H1 (cell line): ENCODE data around the gene PDE1A. TPM values are rescaled to one million over a fixed set of nuclear protein-coding genes. Genes with fewer than 3 reads are reported as not detected.

Experiments used
- BCL11A ChIP-seq, 2 experiments: IDR thresholded peaks; one replicate each; pipeline ENCODE4 v1.6.1; 2011; ENCODE audit warnings: low read depth in 2 of 2, low read length in 2 of 2, mild to moderate bottlenecking in 2 of 2
- CTBP2 ChIP-seq: IDR thresholded peaks from 2 replicates; pipeline ENCODE4 v1.7.0; 2011; ENCODE audit warnings: borderline replicate concordance, mild to moderate bottlenecking, moderate library complexity, mixed read lengths, low read length; ENCODE audit not compliant: insufficient read depth, insufficient read length
- FOSL1 ChIP-seq: IDR thresholded peaks from 2 replicates; pipeline ENCODE4 v1.6.1; 2011; ENCODE audit warnings: mild to moderate bottlenecking, low read depth, low read length, moderate library complexity; ENCODE audit not compliant: insufficient read depth
- JUN ChIP-seq: IDR thresholded peaks from 2 replicates; pipeline ENCODE4 v1.6.1; 2011; ENCODE audit warnings: low read depth, mild to moderate bottlenecking, improper control_type of control experiment, low read length
- MAFK ChIP-seq: IDR thresholded peaks from 2 replicates; pipeline ENCODE4 v1.6.1; 2012; ENCODE audit warnings: low read depth, mild to moderate bottlenecking, improper control_type of control experiment, low read length
- NANOG ChIP-seq: IDR thresholded peaks from 2 replicates; pipeline ENCODE4 v1.6.1; 2011; ENCODE audit warnings: low read length, low read depth, mild to moderate bottlenecking, inconsistent platforms; ENCODE audit not compliant: insufficient read depth, poor library complexity, severe bottlenecking
- POU5F1 ChIP-seq: IDR thresholded peaks from 2 replicates; pipeline ENCODE4 v1.6.1; 2011; ENCODE audit warnings: low read depth, mild to moderate bottlenecking, low read length, moderate library complexity
- SAP30 ChIP-seq: fragments of 300-600 bp; sonication (generic); IDR thresholded peaks from 2 replicates; pipeline ENCODE4 v1.7.1; 2012; ENCODE audit warnings: low read length, moderate library complexity, mild to moderate bottlenecking, inconsistent platforms; ENCODE audit not compliant: insufficient read depth, insufficient replicate concordance
- SIN3A ChIP-seq, 2 experiments: IDR thresholded peaks in 1 of 2; conservative IDR thresholded peaks in 1 of 2; 2 replicates each; pipeline ENCODE4 v1.6.1; 2011 to 2012; ENCODE audit warnings: low read length in 2 of 2, improper control_type of control experiment in 1 of 2, low read depth in 1 of 2, mild to moderate bottlenecking in 1 of 2
- TAF7 ChIP-seq: optimal IDR thresholded peaks from 2 replicates; pipeline ENCODE3; 2011; ENCODE audit warnings: low read depth, mild to moderate bottlenecking, inconsistent platforms, low read length, moderate library complexity, borderline replicate concordance
- polyA plus RNA-seq, 7 experiments: library from polyadenylated mRNA; depleted of rRNA in 3 of 7; stranded (reverse) in 5 of 7; unstranded in 2 of 7; fragments of >200 nt in 5 of 7; fragments of 200-250 nt in 2 of 7; gene quantifications; 1 replicate in 5 of 7; 2 replicates in 1 of 7; 4 replicates in 1 of 7; pipeline versions ENCODE4 v1.2.1 to v1.2.3, GENCODE V29; 2011 to 2013; ENCODE audit warnings: missing spikeins in 2 of 7, mixed read lengths in 2 of 7
- total RNA-seq: library from RNA; stranded (reverse); fragmentation: NEBNext Ultra II Directional; extraction: Animal tissue kit (Norgen Biotek cat#: 25700); gene quantifications from 2 replicates; pipeline ENCODE4 v1.2.1, GENCODE V29; 2021

Gene PDE1A
- total and polyA plus RNA-seq, 2 of the 8 experiments (the other 6 are each of a cell fraction or from before 2014, with no cell fraction given): 0.34 TPM; not detected in 1

GRCh38 chr2:182128821-182129707 is 297.8 kb downstream of the PDE1A start (continued):
- TF ChIP-seq NANOG (no peak), JUN (no peak), CTBP2 (no peak), FOSL1 (no peak), TAF7 (no peak), MAFK (no peak), BCL11A (IDR thresholded peaks at IDR 0.05; ENCODE audit: low read depth in 2 of 2, low read length in 2 of 2) (no peak), SIN3A (conservative IDR thresholded peaks at IDR 0.05 in 1 of 2, IDR thresholded peaks at IDR 0.05 in 1 of 2; ENCODE audit: low read depth in 1 of 2, low read length in 2 of 2) (no peak), SAP30 (no peak), POU5F1 (no peak)
